COLO829 (cell line): ENCODE data around the gene VSTM4.

Source experiments
- DNase-seq: peaks from one replicate; pipeline ENCODE4 v3.0.0; 2012; ENCODE audit warnings: low spot score

Gene VSTM4

GRCh38 chr10:49141541-49142332 lies 26.4 kb upstream of the VSTM4 start:
- no peak for DNase-seq

GRCh38 chr10:49140304-49141177 lies 25.2 kb upstream of the VSTM4 start:
- no peak for DNase-seq

- no peak for DNase-seq
Observed at GRCh38 chr10:49139846-49140195, 24.5 kb upstream of the VSTM4 start.

GRCh38 chr10:49139028-49139845 lies 23.9 kb upstream of the VSTM4 start:
- DNase-seq: no peak

GRCh38 chr10:49138361-49138891 lies 23.1 kb upstream of the VSTM4 start:
- DNase-seq: no peak

- no peak for DNase-seq
Observed at GRCh38 chr10:49136525-49136924, 21.2 kb upstream of the VSTM4 start.

- DNase-seq: no peak
Observed at GRCh38 chr10:49135575-49136313, 20.4 kb upstream of the VSTM4 start.

GRCh38 chr10:49134327-49134726 lies 19.0 kb upstream of the VSTM4 start:
- no peak for DNase-seq

- no peak for DNase-seq
Observed at GRCh38 chr10:49133706-49134248, 18.5 kb upstream of the VSTM4 start, which contains the start of gene FAM170B. Gene FAM170B (minus strand): TSS chr10:49134021. CDS start chr10:49133918, 103 bp downstream.

GRCh38 chr10:49132362-49132737 lies 17.0 kb upstream of the VSTM4 start:
- DNase-seq: no peak

GRCh38 chr10:49131507-49132361 lies 16.4 kb upstream of the VSTM4 start:
- DNase-seq: no peak

GRCh38 chr10:49129376-49129775 lies 14.1 kb upstream of the VSTM4 start:
- no peak for DNase-seq

- DNase-seq: no peak
Observed at GRCh38 chr10:49128854-49129253, 13.5 kb upstream of the VSTM4 start.

- no peak for DNase-seq
Observed at GRCh38 chr10:49123981-49124950, 8.9 kb upstream of the VSTM4 start.

GRCh38 chr10:49120911-49121310 lies 5.6 kb upstream of the VSTM4 start:
- no peak for DNase-seq

- DNase-seq: no peak
Observed at GRCh38 chr10:49119746-49120145, 4.4 kb upstream of the VSTM4 start.

- DNase-seq: no peak
Observed at GRCh38 chr10:49118430-49119074, 3.2 kb upstream of the VSTM4 start.

- DNase-seq: no peak
Observed at GRCh38 chr10:49117376-49118070, 2.2 kb upstream of the VSTM4 start.
